Measurements from ENCODE around the gene NR2F1-AS1. TPM values are rescaled to one million over a fixed set of nuclear protein-coding genes. Genes with fewer than 3 reads are reported as not detected.

Gene NR2F1-AS1
- total and polyA plus RNA-seq, 4 experiments from 2014 or later, result not detected

GRCh38 chr5:93571114-93571949, 9.7 kb downstream of the NR2F1-AS1 start:
- peaks cover 66 to 74% of the 10 kb centered on the region in 2 donors for H3K27me3 Mint-ChIP-seq
- POLR2A ChIA-PET (ENCODE audit: partially characterized antibody), result no interaction called here
- H3K4me3 ChIP-seq (ENCODE audit: low read length in 2 of 2), result no peak overlapping the region

DNA sequence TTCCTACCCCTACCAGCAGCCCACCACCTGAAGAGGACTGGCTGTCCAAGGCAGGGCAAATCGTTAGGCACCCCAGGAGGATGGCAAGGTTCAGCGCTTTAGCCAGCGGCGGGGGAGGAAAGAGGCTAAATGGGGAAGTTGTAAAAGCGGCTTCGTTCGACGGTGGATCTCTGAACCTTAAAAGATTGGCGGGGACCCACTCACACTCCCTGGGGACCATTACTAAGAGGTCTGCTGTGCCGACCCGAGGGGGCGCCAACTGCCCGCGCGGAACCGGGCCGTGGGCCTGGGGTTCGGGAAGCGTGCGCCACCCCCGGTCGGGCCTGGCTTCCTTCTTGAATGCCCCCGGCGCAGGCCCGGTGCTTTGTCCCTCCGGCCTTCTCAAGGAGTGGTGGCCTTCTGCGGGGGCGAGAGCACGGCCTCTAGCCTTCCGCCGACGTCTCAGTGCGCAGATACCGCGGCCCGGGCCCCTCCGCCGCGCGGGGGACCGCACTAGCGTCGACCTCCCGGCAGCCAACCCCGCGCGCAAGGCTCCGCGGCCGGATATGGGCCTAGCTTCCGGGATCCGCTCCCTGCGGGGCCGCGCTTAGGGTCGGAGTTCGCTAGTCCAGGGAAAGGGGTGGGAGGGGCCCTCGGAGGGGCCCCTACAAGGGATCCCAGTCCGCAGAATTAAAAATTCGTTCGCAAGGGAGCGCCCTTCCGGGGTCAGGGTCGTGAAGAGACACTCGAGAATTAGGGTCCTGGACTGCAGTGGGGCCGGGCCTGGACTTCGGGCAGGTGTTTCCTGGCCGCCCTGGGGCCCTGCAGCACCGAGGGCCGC, 10.5 kb downstream of the NR2F1-AS1 start:
- no peaks in the 10 kb centered on the region for H3K9me3 ChIP-seq (ENCODE audit: control insufficient read depth in 1 of 2, low read length in 2 of 2)
- H3K36me3 ChIP-seq (ENCODE audit: insufficient read depth, low read length), result no peaks in the 10 kb centered on the region
- Mint-ChIP-seq H3K9me3 (peaks cover 0 to 8% (median under 1%) of the 10 kb centered on the region in 8 donors), H3K4me3 (peak overlapping the region in 5 of 8 donors; percentile 21 to 61 (median 52)), H3K27me3 (peaks cover 60 to 66% of the 10 kb centered on the region in 2 donors), H3K4me1 (peaks cover 8 to 35% (median 19%) of the 10 kb centered on the region in 4 donors), H3K27ac (no peak overlapping the region), H3K36me3 (no peaks in the 10 kb centered on the region)
- no peak for DNase-seq
- H3K27me3 ChIP-seq (ENCODE audit: insufficient read depth, low read length), result peaks cover 62% of the 10 kb centered on the region
- H3K4me3 ChIP-seq (ENCODE audit: low read length in 2 of 2), result no peak overlapping the region
- CTCF ChIA-PET (ENCODE audit: partially characterized antibody), result no interaction called here
- no peak overlapping the region for H3K27ac ChIP-seq (ENCODE audit: low read depth, low read length)
- H3K4me1 ChIP-seq (ENCODE audit: insufficient read depth, low read length), result peaks cover 17% of the 10 kb centered on the region
- intact Hi-C loops (cut with micrococcal nuclease), result no loop called here
- POLR2A ChIA-PET (ENCODE audit: partially characterized antibody), result no interaction called here

More at GRCh38 chr5:93571114-93571949, 9.7 kb downstream of the NR2F1-AS1 start:
- DNase-seq, result no peak
- Histone ChIP-seq H3K27ac (ENCODE audit: low read depth, low read length) (no peak overlapping the region), H3K36me3 (ENCODE audit: insufficient read depth, low read length) (no peaks in the 10 kb centered on the region), H3K4me1 (ENCODE audit: insufficient read depth, low read length) (peaks cover 17% of the 10 kb centered on the region), H3K27me3 (ENCODE audit: insufficient read depth, low read length) (peaks cover 67% of the 10 kb centered on the region), H3K9me3 (ENCODE audit: control insufficient read depth in 1 of 2, low read length in 2 of 2) (no peaks in the 10 kb centered on the region)
- intact Hi-C loops (cut with micrococcal nuclease), result no loop called here
- CTCF ChIA-PET (ENCODE audit: partially characterized antibody), result no interaction called here
- peak overlapping the region in 6 of 8 donors; percentile 21 to 71 (median 52) for H3K4me3 Mint-ChIP-seq
- H3K27ac Mint-ChIP-seq, result peak overlapping the region in 4 of 7 donors; percentile 26 to 60 (median 56)
- peaks cover 8 to 35% (median 19%) of the 10 kb centered on the region in 4 donors for H3K4me1 Mint-ChIP-seq
- H3K36me3 Mint-ChIP-seq, result no peaks in the 10 kb centered on the region
- peaks cover 0 to 8% (median under 1%) of the 10 kb centered on the region in 8 donors for H3K9me3 Mint-ChIP-seq

DNA sequence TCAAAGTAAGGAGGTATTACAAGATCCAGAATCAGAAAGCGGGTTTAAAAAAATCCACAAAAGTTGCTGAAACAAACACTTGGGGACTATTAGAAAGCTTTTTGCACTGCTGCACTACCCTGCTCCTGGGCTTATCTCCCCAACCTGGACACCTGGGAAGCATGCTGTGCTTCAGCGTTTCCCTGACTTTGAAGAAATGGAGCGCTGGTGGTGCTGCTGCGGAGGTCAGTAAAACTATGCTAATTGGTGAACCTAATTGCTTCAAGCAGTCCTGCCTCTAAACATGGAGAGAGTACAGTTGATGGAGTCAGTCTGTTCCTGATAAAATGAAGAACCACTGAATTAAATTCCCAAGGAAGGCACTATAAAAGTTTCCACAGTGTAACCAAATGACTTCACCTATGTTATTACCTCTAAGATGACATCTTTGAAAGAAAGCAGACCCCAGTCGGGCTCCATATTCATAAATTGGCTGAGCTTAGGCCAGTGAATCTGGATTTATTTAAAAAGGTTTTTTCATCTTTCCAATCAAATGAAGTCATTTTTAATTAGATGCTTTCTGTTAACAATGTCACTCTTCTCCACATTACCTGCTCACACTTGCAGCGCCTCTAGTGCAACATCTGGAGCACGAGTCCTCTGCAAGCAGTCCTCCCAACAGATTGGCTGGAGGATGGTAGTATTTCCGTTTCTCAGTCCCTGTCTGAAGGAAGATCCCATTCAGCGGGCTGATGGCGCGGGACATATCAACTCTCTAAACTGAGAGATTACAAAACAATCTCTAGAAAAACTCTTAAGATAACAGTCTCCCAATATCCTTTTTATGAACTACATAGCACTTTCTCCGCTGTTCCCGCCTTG, 11.5 kb downstream of the NR2F1-AS1 start:
- peaks cover 0 to 8% (median under 1%) of the 10 kb centered on the region in 8 donors for H3K9me3 Mint-ChIP-seq
- Histone ChIP-seq H3K27me3 (ENCODE audit: insufficient read depth, low read length) (peaks cover 56% of the 10 kb centered on the region), H3K36me3 (ENCODE audit: insufficient read depth, low read length) (no peaks in the 10 kb centered on the region), H3K27ac (ENCODE audit: low read depth, low read length) (no peak overlapping the region), H3K9me3 (ENCODE audit: control insufficient read depth in 1 of 2, low read length in 2 of 2) (no peaks in the 10 kb centered on the region), H3K4me3 (ENCODE audit: low read length in 2 of 2) (no peak overlapping the region), H3K4me1 (ENCODE audit: insufficient read depth, low read length) (peaks cover 17% of the 10 kb centered on the region)
- intact Hi-C loops (cut with micrococcal nuclease), result no loop called here
- ChIA-PET POLR2A (ENCODE audit: partially characterized antibody) (no interaction called here), CTCF (ENCODE audit: partially characterized antibody) (no interaction called here)
- DNase-seq, result no peak
- no peaks in the 10 kb centered on the region for H3K36me3 Mint-ChIP-seq
- H3K4me3 Mint-ChIP-seq, result peak overlapping the region in 5 of 8 donors; percentile 21 to 61 (median 52)
- H3K4me1 Mint-ChIP-seq, result peaks cover 8 to 35% (median 19%) of the 10 kb centered on the region in 4 donors
- H3K27ac Mint-ChIP-seq, result no peak overlapping the region
- H3K27me3 Mint-ChIP-seq, result peaks cover 50 to 57% of the 10 kb centered on the region in 2 donors

- intact Hi-C loops (cut with micrococcal nuclease), result no loop called here
- no peaks in the 10 kb centered on the region for H3K9me3 ChIP-seq (ENCODE audit: control insufficient read depth in 1 of 2, low read length in 2 of 2)
- Mint-ChIP-seq H3K4me1 (peaks cover 8 to 22% (median 13%) of the 10 kb centered on the region in 4 donors), H3K4me3 (no peak overlapping the region), H3K27ac (no peak overlapping the region), H3K27me3 (peaks cover 41 to 47% of the 10 kb centered on the region in 2 donors), H3K36me3 (no peaks in the 10 kb centered on the region), H3K9me3 (peaks cover 0 to 5% (median under 1%) of the 10 kb centered on the region in 8 donors)
- DNase-seq, result no peak
- no peaks in the 10 kb centered on the region for H3K36me3 ChIP-seq (ENCODE audit: insufficient read depth, low read length)
- H3K4me3 ChIP-seq (ENCODE audit: low read length in 2 of 2), result no peak overlapping the region
- ChIA-PET POLR2A (ENCODE audit: partially characterized antibody) (no interaction called here), CTCF (ENCODE audit: partially characterized antibody) (no interaction called here)
- H3K27me3 ChIP-seq (ENCODE audit: insufficient read depth, low read length), result peaks cover 36% of the 10 kb centered on the region
- no peak overlapping the region for H3K27ac ChIP-seq (ENCODE audit: low read depth, low read length)
- H3K4me1 ChIP-seq (ENCODE audit: insufficient read depth, low read length), result peaks cover 13% of the 10 kb centered on the region
Observed at GRCh38 chr5:93567424-93567823, 13.6 kb downstream of the NR2F1-AS1 start.

GRCh38 chr5:93566091-93566490, 14.9 kb downstream of the NR2F1-AS1 start:
- ChIA-PET CTCF (ENCODE audit: partially characterized antibody) (no interaction called here), POLR2A (ENCODE audit: partially characterized antibody) (no interaction called here)
- Histone ChIP-seq H3K4me1 (ENCODE audit: insufficient read depth, low read length) (peaks cover 8% of the 10 kb centered on the region), H3K9me3 (ENCODE audit: control insufficient read depth in 1 of 2, low read length in 2 of 2) (no peaks in the 10 kb centered on the region), H3K27me3 (ENCODE audit: insufficient read depth, low read length) (peaks cover 22% of the 10 kb centered on the region), H3K4me3 (ENCODE audit: low read length in 2 of 2) (no peak overlapping the region), H3K36me3 (ENCODE audit: insufficient read depth, low read length) (no peaks in the 10 kb centered on the region), H3K27ac (ENCODE audit: low read depth, low read length) (no peak overlapping the region)
- Mint-ChIP-seq H3K27me3 (peaks cover 30 to 37% of the 10 kb centered on the region in 2 donors), H3K4me3 (no peak overlapping the region), H3K9me3 (peaks cover 0 to 2% (median 0%) of the 10 kb centered on the region in 8 donors), H3K27ac (no peak overlapping the region), H3K36me3 (no peaks in the 10 kb centered on the region), H3K4me1 (peaks cover under 1 to 11% (median 4%) of the 10 kb centered on the region in 4 donors)
- no peak for DNase-seq
- intact Hi-C loops (cut with micrococcal nuclease), result no loop called here

DNA sequence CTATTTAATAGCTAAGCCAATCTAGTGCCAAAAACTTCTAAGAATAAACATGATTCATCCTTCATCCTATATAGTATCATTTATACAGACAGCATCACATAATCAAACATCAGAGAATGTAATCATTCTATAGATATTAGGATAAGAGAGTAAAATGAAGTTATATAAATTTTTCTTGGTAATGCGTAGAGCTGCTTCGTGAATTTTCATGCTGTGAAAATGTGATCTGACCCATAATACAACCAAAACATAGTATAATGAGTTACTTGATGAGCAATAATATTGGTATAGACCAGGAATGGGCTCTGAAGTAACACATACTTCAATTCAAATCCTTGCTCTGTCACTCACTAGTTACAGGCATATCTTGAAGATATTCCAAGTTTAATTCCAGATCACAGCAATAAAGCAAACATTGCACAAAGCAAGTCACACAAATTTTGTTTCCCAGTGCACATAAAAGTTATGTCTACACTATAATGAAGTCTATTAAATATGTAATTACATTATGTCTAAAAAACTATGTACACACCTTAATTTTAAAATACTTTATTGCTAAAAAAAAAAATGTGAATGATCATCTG, 23.9 kb downstream of the NR2F1-AS1 start:
- ChIA-PET POLR2A (ENCODE audit: partially characterized antibody) (no interaction called here), CTCF (ENCODE audit: partially characterized antibody) (no interaction called here)
- DNase-seq, result no peak
- intact Hi-C loops (cut with micrococcal nuclease), result no loop called here
- no peaks in the 10 kb centered on the region for H3K4me1 Mint-ChIP-seq
- H3K36me3 ChIP-seq (ENCODE audit: insufficient read depth, low read length), result no peaks in the 10 kb centered on the region
- no peaks in the 10 kb centered on the region for H3K36me3 Mint-ChIP-seq
- no peak overlapping the region for H3K4me3 Mint-ChIP-seq
- no peaks in the 10 kb centered on the region for H3K4me1 ChIP-seq (ENCODE audit: insufficient read depth, low read length)
- H3K9me3 Mint-ChIP-seq, result peaks cover 0 to 2% (median 0%) of the 10 kb centered on the region in 8 donors
- no peak overlapping the region for H3K27ac Mint-ChIP-seq
- no peaks in the 10 kb centered on the region for H3K9me3 ChIP-seq (ENCODE audit: control insufficient read depth in 1 of 2, low read length in 2 of 2)
- no peak overlapping the region for H3K4me3 ChIP-seq (ENCODE audit: low read length in 2 of 2)
- no peaks in the 10 kb centered on the region for H3K27me3 ChIP-seq (ENCODE audit: insufficient read depth, low read length)
- no peak overlapping the region for H3K27ac ChIP-seq (ENCODE audit: low read depth, low read length)
- peaks cover 14 to 18% of the 10 kb centered on the region in 2 donors for H3K27me3 Mint-ChIP-seq

All from CD4-positive, alpha-beta memory T cell (primary cell).